KBM-7 (cell line): Measurements from ENCODE around the gene HDAC3.
A peak's percentile ranks its signal among the peaks of the same experiment; 100 is the strongest.

Source experiments
- DNase-seq: peaks from one replicate; pipeline ENCODE4 v3.0.0-alpha.2; 2015
- in situ Hi-C: fragments of 300-500 bp; cut with MboI; formaldehyde crosslinking; loops from 2 replicates; pipeline ENCODE4 v1.14.3; 2020; ENCODE audit warnings: low sequenced_read_pairs, low pct_unique_long_range_greater_than_20kb, mixed read lengths

The HDAC3 gene

GRCh38 chr5:141638771-141639170 is 2.1 kb upstream of the HDAC3 start:
- in situ Hi-C loops: no loop called here
- DNase-seq: no peak

- in situ Hi-C loops: no loop called here
- DNase-seq: peak; percentile 89
These were observed 1.2 kb upstream of the HDAC3 start for GRCh38 chr5:141637767-141638419.

- in situ Hi-C loops: no loop called here
- DNase-seq: peak; percentile 44
These were observed 596 bp upstream of the HDAC3 start for GRCh38 chr5:141637123-141637766.

GRCh38 chr5:141636106-141636412 is 590 bp downstream of the HDAC3 start:
- in situ Hi-C loops: no loop called here
- peak; percentile 22 for DNase-seq

GRCh38 chr5:141635646-141636045 is 1.0 kb downstream of the HDAC3 start:
- in situ Hi-C loops: no loop called here
- no peak for DNase-seq

- no peak for DNase-seq
- in situ Hi-C loops: no loop called here
These were observed 1.9 kb downstream of the HDAC3 start for GRCh38 chr5:141634720-141635119.

- in situ Hi-C loops: no loop called here
- peak; percentile 36 for DNase-seq
These were observed 2.6 kb downstream of the HDAC3 start for GRCh38 chr5:141633871-141634561.

GRCh38 chr5:141632650-141633049 is 4.0 kb downstream of the HDAC3 start:
- in situ Hi-C loops: no loop called here
- DNase-seq: no peak

GRCh38 chr5:141630570-141631140 is 6.0 kb downstream of the HDAC3 start:
- in situ Hi-C loops: no loop called here
- DNase-seq: no peak

- no peak for DNase-seq
- in situ Hi-C loops: no loop called here
These were observed 8.4 kb downstream of the HDAC3 start for GRCh38 chr5:141628175-141628788.

GRCh38 chr5:141623611-141624010 is 13.0 kb downstream of the HDAC3 start:
- in situ Hi-C loops: no loop called here
- DNase-seq: no peak

- peak; percentile 64 for DNase-seq
These were observed 13.5 kb downstream of the HDAC3 start for GRCh38 chr5:141623186-141623585.

GRCh38 chr5:141618804-141619554 is 17.7 kb downstream of the HDAC3 start, which contains the start of gene DIAPH1:
DIAPH1 (minus strand) TSS chr5:141619000; CDS start chr5:141618914, 86 bp downstream.
- peak; percentile 97 for DNase-seq
- in situ Hi-C loops: no loop called here

More at GRCh38 chr5:141623186-141623585, 13.5 kb downstream of the HDAC3 start:
- in situ Hi-C loops: no loop called here

- in situ Hi-C loops: no loop called here
- DNase-seq: peak; percentile 75
These were observed 18.4 kb downstream of the HDAC3 start for GRCh38 chr5:141618030-141618803.

GRCh38 chr5:141617682-141618029 is 19.0 kb downstream of the HDAC3 start:
- DNase-seq: no peak
- in situ Hi-C loops: no loop called here

GRCh38 chr5:141617128-141617527 is 19.5 kb downstream of the HDAC3 start:
- in situ Hi-C loops: no loop called here
- DNase-seq: no peak

- in situ Hi-C loops: no loop called here
- no peak for DNase-seq
These were observed 20.5 kb downstream of the HDAC3 start for GRCh38 chr5:141615991-141616720.

- in situ Hi-C loops: no loop called here
- DNase-seq: no peak
These were observed 23.3 kb downstream of the HDAC3 start for GRCh38 chr5:141613344-141613743.
